Ishikawa (cell line): ENCODE results near the gene ZNF385D.

ENCODE experiments used
- EP300 ChIP-seq: IDR thresholded peaks from 2 replicates; pipeline ENCODE4 v1.6.1; 2012; ENCODE audit warnings: borderline replicate concordance
- FOXM1 ChIP-seq: IDR thresholded peaks from 2 replicates; pipeline ENCODE4 v1.6.1; 2012; ENCODE audit warnings: low read depth, borderline replicate concordance
- RAD21 ChIP-seq: IDR thresholded peaks from 2 replicates; pipeline ENCODE4 v1.6.1; 2012; ENCODE audit warnings: low read depth
- TCF12 ChIP-seq: IDR thresholded peaks from 2 replicates; pipeline ENCODE4 v1.6.1; 2012; ENCODE audit warnings: low read depth
- TEAD4 ChIP-seq: IDR thresholded peaks from 2 replicates; pipeline ENCODE4 v1.6.1; 2012
- USF1 ChIP-seq: IDR thresholded peaks from 2 replicates; pipeline ENCODE4 v1.6.1; 2012
- TF ChIP-seq, protein P1 (sequence below): IDR thresholded peaks from 2 replicates; pipeline ENCODE4 v1.6.1; 2012

GRCh38 chr3:21599890-21600289 is 151.1 kb downstream of the ZNF385D start:
- TF ChIP-seq TCF12 (no peak), TEAD4 (no peak), FOXM1 (no peak), USF1 (no peak), EP300 (no peak), RAD21 (no peak)
- TF ChIP-seq, protein P1, sequence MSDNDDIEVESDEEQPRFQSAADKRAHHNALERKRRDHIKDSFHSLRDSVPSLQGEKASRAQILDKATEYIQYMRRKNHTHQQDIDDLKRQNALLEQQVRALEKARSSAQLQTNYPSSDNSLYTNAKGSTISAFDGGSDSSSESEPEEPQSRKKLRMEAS: no peak
